ENCODE data around the gene ACVR2A.

ACVR2A gene

GRCh38 chr2:147860009-147860408 lies 15.2 kb downstream of the ACVR2A start:
- Histone ChIP-seq H3K36me3 (ENCODE audit: control insufficient read depth, insufficient read depth, low read length) (no peaks in the 10 kb centered on the region), H3K4me3 (replicated peaks; ENCODE audit: low read depth, low read length) (no peak overlapping the region), H3K27me3 (replicated peaks; ENCODE audit: control insufficient read depth, insufficient read depth, low read length) (no peaks in the 10 kb centered on the region)
- DNase-seq (ENCODE audit: extremely low read depth, insufficient read length): no peak
- TF ChIP-seq CTCF (IDR thresholded peaks at IDR 0.05; ENCODE audit: insufficient read depth, low read length, poor library complexity, severe bottlenecking): no peak

- TF ChIP-seq CTCF (IDR thresholded peaks at IDR 0.05; ENCODE audit: insufficient read depth, low read length, poor library complexity, severe bottlenecking): no peak
- DNase-seq (ENCODE audit: extremely low read depth, insufficient read length): no peak
- H3K36me3 ChIP-seq (ENCODE audit: control insufficient read depth, insufficient read depth, low read length): no peaks in the 10 kb centered on the region
- no peak overlapping the region for H3K4me3 ChIP-seq (replicated peaks; ENCODE audit: low read depth, low read length)
- H3K27me3 ChIP-seq (replicated peaks; ENCODE audit: control insufficient read depth, insufficient read depth, low read length): no peaks in the 10 kb centered on the region
Measured at GRCh38 chr2:147862859-147863516, 18.2 kb downstream of the ACVR2A start.

DNA sequence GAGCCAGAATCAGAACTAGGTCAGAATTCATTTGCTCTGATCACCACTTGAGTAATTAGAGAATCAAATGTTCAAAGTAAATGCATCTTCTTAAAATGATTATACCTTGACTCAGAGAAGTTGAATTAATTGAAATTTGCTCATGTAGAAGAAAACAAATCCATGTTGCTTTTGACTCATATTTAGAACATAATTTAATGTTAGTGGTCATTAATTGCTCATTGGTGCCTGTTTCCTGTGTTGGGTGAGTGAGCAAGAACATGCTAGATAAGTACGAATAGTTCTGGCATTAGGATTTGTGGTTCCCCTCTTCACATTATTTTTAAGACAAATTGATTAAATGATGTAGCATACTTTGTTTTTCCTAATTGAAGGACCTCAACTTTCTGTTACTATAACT lies 19.0 kb downstream of the ACVR2A start:
- Histone ChIP-seq H3K4me3 (replicated peaks; ENCODE audit: low read depth, low read length) (no peak overlapping the region), H3K36me3 (ENCODE audit: control insufficient read depth, insufficient read depth, low read length) (no peaks in the 10 kb centered on the region), H3K27me3 (replicated peaks; ENCODE audit: control insufficient read depth, insufficient read depth, low read length) (no peaks in the 10 kb centered on the region)
- no peak for DNase-seq (ENCODE audit: extremely low read depth, insufficient read length)
- no peak for TF ChIP-seq CTCF (IDR thresholded peaks at IDR 0.05; ENCODE audit: insufficient read depth, low read length, poor library complexity, severe bottlenecking)

DNA sequence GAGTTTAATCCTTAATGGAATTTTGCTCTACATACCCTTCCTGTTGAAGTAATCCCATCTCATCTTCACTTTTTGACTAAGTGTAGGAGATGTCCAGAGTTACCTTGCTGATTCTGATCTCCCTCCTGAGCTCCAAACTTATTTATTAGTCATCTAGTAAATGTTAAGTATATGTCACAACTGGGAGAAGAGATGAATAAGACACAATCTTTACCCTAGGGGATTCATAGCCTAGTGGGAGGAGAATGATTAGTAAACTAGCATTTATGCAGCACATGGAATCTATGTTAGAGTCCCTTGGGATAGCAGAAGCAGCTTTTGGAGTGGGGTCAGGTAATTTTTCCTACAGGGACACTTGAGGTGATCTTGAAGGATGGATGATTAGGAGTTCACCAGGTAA lies 20.7 kb downstream of the ACVR2A start:
- no peak for DNase-seq (ENCODE audit: extremely low read depth, insufficient read length)
- no peak overlapping the region for H3K4me3 ChIP-seq (replicated peaks; ENCODE audit: low read depth, low read length)
- no peaks in the 10 kb centered on the region for H3K36me3 ChIP-seq (ENCODE audit: control insufficient read depth, insufficient read depth, low read length)
- no peak for TF ChIP-seq CTCF (IDR thresholded peaks at IDR 0.05; ENCODE audit: insufficient read depth, low read length, poor library complexity, severe bottlenecking)
- H3K27me3 ChIP-seq (replicated peaks; ENCODE audit: control insufficient read depth, insufficient read depth, low read length): no peaks in the 10 kb centered on the region

- Histone ChIP-seq H3K27me3 (replicated peaks; ENCODE audit: control insufficient read depth, insufficient read depth, low read length) (no peaks in the 10 kb centered on the region), H3K36me3 (ENCODE audit: control insufficient read depth, insufficient read depth, low read length) (no peaks in the 10 kb centered on the region), H3K4me3 (replicated peaks; ENCODE audit: low read depth, low read length) (no peak overlapping the region)
- TF ChIP-seq CTCF (IDR thresholded peaks at IDR 0.05; ENCODE audit: insufficient read depth, low read length, poor library complexity, severe bottlenecking): no peak
- DNase-seq (ENCODE audit: extremely low read depth, insufficient read length): no peak
Measured at GRCh38 chr2:147867050-147867449, 22.2 kb downstream of the ACVR2A start.

DNA sequence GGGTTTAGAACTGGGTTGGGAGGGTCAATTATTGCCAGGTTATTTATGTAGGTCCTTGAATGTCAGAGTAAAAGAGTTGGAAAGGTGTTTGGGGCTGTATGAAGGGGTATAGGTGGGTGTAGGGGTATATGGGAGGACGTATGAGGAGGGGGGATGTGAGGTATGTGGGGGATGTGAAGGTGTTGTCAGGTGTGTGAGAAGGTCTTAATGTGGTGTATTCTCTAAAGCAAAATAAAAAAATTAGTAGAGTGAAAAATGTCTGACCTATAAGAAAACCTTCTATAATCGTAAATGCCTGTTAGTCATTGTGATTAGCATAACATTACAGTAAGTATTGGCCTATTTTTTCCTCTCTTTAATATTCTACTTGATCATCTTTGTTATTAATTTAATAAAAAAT lies 25.1 kb downstream of the ACVR2A start:
- TF ChIP-seq CTCF (IDR thresholded peaks at IDR 0.05; ENCODE audit: insufficient read depth, low read length, poor library complexity, severe bottlenecking): no peak
- H3K4me3 ChIP-seq (replicated peaks; ENCODE audit: low read depth, low read length): no peak overlapping the region
- no peaks in the 10 kb centered on the region for H3K27me3 ChIP-seq (replicated peaks; ENCODE audit: control insufficient read depth, insufficient read depth, low read length)
- no peaks in the 10 kb centered on the region for H3K36me3 ChIP-seq (ENCODE audit: control insufficient read depth, insufficient read depth, low read length)
- no peak for DNase-seq (ENCODE audit: extremely low read depth, insufficient read length)
